ENCODE measurements around the gene KY.

Gene KY

GRCh38 chr3:134645515-134645914, 5.3 kb downstream of the KY start:
- no peak for DNase-seq (ENCODE audit: low read depth in 2 of 2)

GRCh38 chr3:134644731-134645514, 5.9 kb downstream of the KY start:
- no peak for DNase-seq (ENCODE audit: low read depth in 2 of 2)

GRCh38 chr3:134643150-134643675, 7.6 kb downstream of the KY start:
- no peak for DNase-seq (ENCODE audit: low read depth in 2 of 2)

- DNase-seq (ENCODE audit: low read depth in 2 of 2): no peak
Measured at GRCh38 chr3:134642445-134643149, 8.2 kb downstream of the KY start.

GRCh38 chr3:134641671-134642300, 9.0 kb downstream of the KY start:
- no peak for DNase-seq (ENCODE audit: low read depth in 2 of 2)

GRCh38 chr3:134640872-134641470, 9.9 kb downstream of the KY start:
- no peak for DNase-seq (ENCODE audit: low read depth in 2 of 2)

GRCh38 chr3:134640378-134640777, 10.4 kb downstream of the KY start:
- no peak for DNase-seq (ENCODE audit: low read depth in 2 of 2)

GRCh38 chr3:134638385-134639030, 12.3 kb downstream of the KY start:
- no peak for DNase-seq (ENCODE audit: low read depth in 2 of 2)

- no peak for DNase-seq (ENCODE audit: low read depth in 2 of 2)
Measured at GRCh38 chr3:134636406-134636805, 14.4 kb downstream of the KY start.

GRCh38 chr3:134630506-134630905, 20.3 kb downstream of the KY start:
- DNase-seq (ENCODE audit: low read depth in 2 of 2): no peak

- DNase-seq (ENCODE audit: low read depth in 2 of 2): no peak
Measured at GRCh38 chr3:134628884-134629283, 21.9 kb downstream of the KY start.

GRCh38 chr3:134627831-134628230, 23.0 kb downstream of the KY start:
- no peak for DNase-seq (ENCODE audit: low read depth in 2 of 2)

GRCh38 chr3:134625885-134626741, 24.7 kb downstream of the KY start:
- no peak for DNase-seq (ENCODE audit: low read depth in 2 of 2)

- DNase-seq (ENCODE audit: low read depth in 2 of 2): no peak
Measured at GRCh38 chr3:134625462-134625861, 25.4 kb downstream of the KY start.

- DNase-seq (ENCODE audit: low read depth in 2 of 2): no peak
Measured at GRCh38 chr3:134624537-134625287, 26.1 kb downstream of the KY start.

- DNase-seq (ENCODE audit: low read depth in 2 of 2): no peak
Measured at GRCh38 chr3:134623615-134624245, 27.1 kb downstream of the KY start.

- DNase-seq (ENCODE audit: low read depth in 2 of 2): no peak
Measured at GRCh38 chr3:134622806-134623365, 27.9 kb downstream of the KY start.

GRCh38 chr3:134621854-134622253, 29.0 kb downstream of the KY start:
- no peak for DNase-seq (ENCODE audit: low read depth in 2 of 2)

- DNase-seq (ENCODE audit: low read depth in 2 of 2): no peak
Measured at GRCh38 chr3:134620476-134621115, 30.2 kb downstream of the KY start.
